ENCODE results near the gene CA12.

DNA sequence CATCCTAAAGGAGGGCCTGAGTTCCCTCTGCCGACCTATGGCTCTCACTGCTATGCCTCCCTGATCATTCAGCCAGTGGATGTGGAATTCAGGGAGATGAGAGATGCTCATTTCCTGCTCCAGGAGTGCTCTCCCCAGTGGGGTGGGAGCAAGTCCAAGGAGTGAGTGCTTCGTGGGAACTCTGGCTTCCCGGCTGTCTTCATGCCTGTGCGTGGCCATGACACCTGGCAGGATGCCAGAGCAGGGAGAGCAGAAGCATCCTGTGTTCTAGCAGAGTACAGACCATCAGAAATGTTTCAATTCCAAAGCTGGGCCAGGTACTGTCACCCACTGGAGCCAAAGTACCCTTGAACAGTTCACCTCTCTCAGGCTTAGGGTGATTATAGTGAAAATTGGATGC is 59.1 kb downstream of the CA12 start:
- no peak for TF ChIP-seq TAF1 (conservative IDR thresholded peaks at IDR 0.05)
- TF ChIP-seq, protein P1, sequence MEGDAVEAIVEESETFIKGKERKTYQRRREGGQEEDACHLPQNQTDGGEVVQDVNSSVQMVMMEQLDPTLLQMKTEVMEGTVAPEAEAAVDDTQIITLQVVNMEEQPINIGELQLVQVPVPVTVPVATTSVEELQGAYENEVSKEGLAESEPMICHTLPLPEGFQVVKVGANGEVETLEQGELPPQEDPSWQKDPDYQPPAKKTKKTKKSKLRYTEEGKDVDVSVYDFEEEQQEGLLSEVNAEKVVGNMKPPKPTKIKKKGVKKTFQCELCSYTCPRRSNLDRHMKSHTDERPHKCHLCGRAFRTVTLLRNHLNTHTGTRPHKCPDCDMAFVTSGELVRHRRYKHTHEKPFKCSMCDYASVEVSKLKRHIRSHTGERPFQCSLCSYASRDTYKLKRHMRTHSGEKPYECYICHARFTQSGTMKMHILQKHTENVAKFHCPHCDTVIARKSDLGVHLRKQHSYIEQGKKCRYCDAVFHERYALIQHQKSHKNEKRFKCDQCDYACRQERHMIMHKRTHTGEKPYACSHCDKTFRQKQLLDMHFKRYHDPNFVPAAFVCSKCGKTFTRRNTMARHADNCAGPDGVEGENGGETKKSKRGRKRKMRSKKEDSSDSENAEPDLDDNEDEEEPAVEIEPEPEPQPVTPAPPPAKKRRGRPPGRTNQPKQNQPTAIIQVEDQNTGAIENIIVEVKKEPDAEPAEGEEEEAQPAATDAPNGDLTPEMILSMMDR (IDR thresholded peaks at IDR 0.05; ENCODE audit: low read depth, low read length, missing input control): no peak
- no peak for TF ChIP-seq GABPA (IDR thresholded peaks at IDR 0.05 in 1 of 2, conservative IDR thresholded peaks at IDR 0.05 in 1 of 2)
- TF ChIP-seq, protein P2, sequence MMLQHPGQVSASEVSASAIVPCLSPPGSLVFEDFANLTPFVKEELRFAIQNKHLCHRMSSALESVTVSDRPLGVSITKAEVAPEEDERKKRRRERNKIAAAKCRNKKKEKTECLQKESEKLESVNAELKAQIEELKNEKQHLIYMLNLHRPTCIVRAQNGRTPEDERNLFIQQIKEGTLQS (IDR thresholded peaks at IDR 0.05): no peak
- TF ChIP-seq, protein P3, sequence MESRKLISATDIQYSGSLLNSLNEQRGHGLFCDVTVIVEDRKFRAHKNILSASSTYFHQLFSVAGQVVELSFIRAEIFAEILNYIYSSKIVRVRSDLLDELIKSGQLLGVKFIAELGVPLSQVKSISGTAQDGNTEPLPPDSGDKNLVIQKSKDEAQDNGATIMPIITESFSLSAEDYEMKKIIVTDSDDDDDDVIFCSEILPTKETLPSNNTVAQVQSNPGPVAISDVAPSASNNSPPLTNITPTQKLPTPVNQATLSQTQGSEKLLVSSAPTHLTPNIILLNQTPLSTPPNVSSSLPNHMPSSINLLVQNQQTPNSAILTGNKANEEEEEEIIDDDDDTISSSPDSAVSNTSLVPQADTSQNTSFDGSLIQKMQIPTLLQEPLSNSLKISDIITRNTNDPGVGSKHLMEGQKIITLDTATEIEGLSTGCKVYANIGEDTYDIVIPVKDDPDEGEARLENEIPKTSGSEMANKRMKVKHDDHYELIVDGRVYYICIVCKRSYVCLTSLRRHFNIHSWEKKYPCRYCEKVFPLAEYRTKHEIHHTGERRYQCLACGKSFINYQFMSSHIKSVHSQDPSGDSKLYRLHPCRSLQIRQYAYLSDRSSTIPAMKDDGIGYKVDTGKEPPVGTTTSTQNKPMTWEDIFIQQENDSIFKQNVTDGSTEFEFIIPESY (IDR thresholded peaks at IDR 0.05): no peak
- TF ChIP-seq JUND (IDR thresholded peaks at IDR 0.05): no peak
